ENCODE results near the gene ADGRB2.

- no peak for TF ChIP-seq EZH2 (IDR thresholded peaks at IDR 0.05; ENCODE audit: low read length, unreplicated experiment)
- TF ChIP-seq, protein P1, sequence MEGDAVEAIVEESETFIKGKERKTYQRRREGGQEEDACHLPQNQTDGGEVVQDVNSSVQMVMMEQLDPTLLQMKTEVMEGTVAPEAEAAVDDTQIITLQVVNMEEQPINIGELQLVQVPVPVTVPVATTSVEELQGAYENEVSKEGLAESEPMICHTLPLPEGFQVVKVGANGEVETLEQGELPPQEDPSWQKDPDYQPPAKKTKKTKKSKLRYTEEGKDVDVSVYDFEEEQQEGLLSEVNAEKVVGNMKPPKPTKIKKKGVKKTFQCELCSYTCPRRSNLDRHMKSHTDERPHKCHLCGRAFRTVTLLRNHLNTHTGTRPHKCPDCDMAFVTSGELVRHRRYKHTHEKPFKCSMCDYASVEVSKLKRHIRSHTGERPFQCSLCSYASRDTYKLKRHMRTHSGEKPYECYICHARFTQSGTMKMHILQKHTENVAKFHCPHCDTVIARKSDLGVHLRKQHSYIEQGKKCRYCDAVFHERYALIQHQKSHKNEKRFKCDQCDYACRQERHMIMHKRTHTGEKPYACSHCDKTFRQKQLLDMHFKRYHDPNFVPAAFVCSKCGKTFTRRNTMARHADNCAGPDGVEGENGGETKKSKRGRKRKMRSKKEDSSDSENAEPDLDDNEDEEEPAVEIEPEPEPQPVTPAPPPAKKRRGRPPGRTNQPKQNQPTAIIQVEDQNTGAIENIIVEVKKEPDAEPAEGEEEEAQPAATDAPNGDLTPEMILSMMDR (conservative IDR thresholded peaks at IDR 0.05; ENCODE audit: low read depth, low read length), result no peak
Observed at GRCh38 chr1:31798433-31799195, 34.5 kb upstream of the ADGRB2 start.
